Gastroesophageal sphincter (tissue), 4 donors: Measurements from ENCODE around the gene C3orf18. TPM values are rescaled to one million over a fixed set of nuclear protein-coding genes. Genes with fewer than 3 reads are reported as not detected.

ENCODE experiments used
- ATAC-seq: fragments of 150-250 bp; one replicate; pipeline ENCODE4 v1.9.1; 2016; ENCODE audit warnings: mild to moderate bottlenecking, moderate library complexity
- H3K27ac ChIP-seq, 4 donors: fragments of 200-600 bp; sonication (generic) in 3 of 4; 1 replicate in 3 of 4; 2 replicates in 1 of 4; pipeline ENCODE4 v1.5.1; 2016 to 2019
- H3K27me3 ChIP-seq: fragments of 200-600 bp; sonication (generic); one replicate; pipeline ENCODE4 v1.5.1; 2019
- H3K36me3 ChIP-seq, 2 donors: fragments of 200-600 bp; sonication (generic); one replicate each; pipeline ENCODE4 v1.5.1; 2019; ENCODE audit warnings: control low read depth in 1 of 2
- H3K4me1 ChIP-seq, 3 donors: fragments of 200-600 bp; sonication (generic); 1 replicate in 2 of 3; 2 replicates in 1 of 3; pipeline ENCODE4 v1.5.1; 2016 to 2019; ENCODE audit warnings: control low read depth in 2 of 3
- H3K4me3 ChIP-seq, 2 donors: fragments of 200-600 bp; sonication (generic); one replicate each; pipeline ENCODE4 v1.5.1; 2019; ENCODE audit warnings: mild to moderate bottlenecking in 1 of 2, moderate library complexity in 1 of 2
- H3K9me3 ChIP-seq, 3 donors: fragments of 200-600 bp; sonication (generic); one replicate each; pipeline ENCODE4 v1.5.1; 2017 to 2019; ENCODE audit warnings: control low read depth in 2 of 3
- CTCF ChIP-seq, 4 experiments: fragments of 200-600 bp in 2 of 4; fragments of 450-650 bp in 2 of 4; sonication (generic) in 1 of 4; IDR thresholded peaks; one replicate each; pipeline ENCODE4 v1.5.1; 2017 to 2019; ENCODE audit warnings: antibody characterized with exemption in 4 of 4, mild to moderate bottlenecking in 2 of 4, moderate library complexity in 2 of 4
- EP300 ChIP-seq: sonication (generic); formaldehyde crosslinking; IDR thresholded peaks from one replicate; pipeline ENCODE4 v1.6.1; 2017; ENCODE audit warnings: antibody characterized with exemption, mild to moderate bottlenecking
- POLR2A ChIP-seq, 2 donors: fragments of 450-650 bp; IDR thresholded peaks; one replicate each; pipeline ENCODE4 v1.6.1; 2017; ENCODE audit warnings: antibody characterized with exemption in 2 of 2, mild to moderate bottlenecking in 2 of 2, moderate library complexity in 1 of 2
- POLR2AphosphoS5 ChIP-seq: sonication (generic); formaldehyde crosslinking; IDR thresholded peaks from one replicate; pipeline ENCODE4 v1.6.1; 2017; ENCODE audit warnings: antibody characterized with exemption
- WGBS, 2 donors: methylation state at CpG; one replicate each; pipeline ENCODE4 v1.1.5; 2018; ENCODE audit warnings: low coverage in 1 of 2; 5-methylcytosine and 5-hydroxymethylcytosine counted together
- total RNA-seq, 4 donors: library from RNA; depleted of rRNA; stranded (reverse); fragments of >200 nt; gene quantifications; one replicate each; pipeline ENCODE4 v1.1.0, GENCODE V29; 2016

The C3orf18 gene
- total RNA-seq, 4 donors from 2014 or later, result 9.7 to 42.8 (median 25.3) TPM

DNA sequence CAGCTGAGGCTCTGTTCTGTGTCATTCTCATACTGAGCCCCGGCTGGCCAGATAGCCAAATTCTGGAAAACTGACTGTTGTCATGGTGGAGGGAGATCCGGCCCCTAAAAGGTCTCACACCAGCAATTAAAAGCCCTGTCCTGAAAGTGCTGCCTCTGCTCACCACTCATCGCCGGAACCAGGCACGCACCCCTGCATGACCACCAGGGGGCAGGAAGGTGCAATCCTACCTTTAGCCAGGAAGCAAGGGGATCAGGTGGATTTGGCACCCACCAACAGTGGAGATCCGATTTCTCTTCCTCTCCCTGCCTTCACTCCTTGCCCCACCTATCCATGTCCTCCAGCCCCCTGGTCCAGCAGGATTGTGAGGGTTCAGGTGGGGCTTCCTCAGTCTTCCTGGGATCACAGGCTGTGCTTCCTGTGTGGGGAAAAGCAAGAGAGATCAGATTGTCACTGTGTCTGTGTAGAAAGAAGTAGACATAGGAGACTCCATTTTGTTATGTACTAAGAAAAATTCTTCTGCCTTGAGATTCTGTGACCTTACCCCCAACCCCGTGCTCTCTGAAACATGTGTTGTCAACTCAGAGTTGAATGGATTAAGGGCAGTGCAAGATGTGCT, 48.0 kb downstream of the C3orf18 start:
- TF ChIP-seq CTCF (IDR thresholded peaks at IDR 0.05) (peak in 3 of 4 experiments; percentile 66 to 87 (median 80)), POLR2AphosphoS5 (no peak), EP300 (no peak), POLR2A (IDR thresholded peaks at IDR 0.05) (no peak)
- ATAC-seq, result peak; percentile 59
- WGBS, 2 donors, result 70% methylated on average over 1 of the region's 7 CpGs; no CpG with 5 or more reads in 1 of the 2 donors
- Histone ChIP-seq H3K27ac (no peak overlapping the region), H3K9me3 (no peaks in the 10 kb centered on the region), H3K4me3 (no peak overlapping the region), H3K4me1 (peaks cover 0 to 30% (median 14%) of the 10 kb centered on the region in 3 donors), H3K27me3 (peaks cover 15% of the 10 kb centered on the region), H3K36me3 (no peaks in the 10 kb centered on the region)

GRCh38 chr3:50518436-50518835, 49.1 kb downstream of the C3orf18 start:
- peaks cover 15% of the 10 kb centered on the region for H3K27me3 ChIP-seq
- peaks cover 0 to 30% (median 14%) of the 10 kb centered on the region in 3 donors for H3K4me1 ChIP-seq
- WGBS, 2 donors, result 100% methylated on average over 2 of the region's 7 CpGs; no CpG with 5 or more reads in 1 of the 2 donors
- H3K27ac ChIP-seq, result no peak overlapping the region
- TF ChIP-seq POLR2AphosphoS5 (no peak), EP300 (no peak), POLR2A (IDR thresholded peaks at IDR 0.05) (no peak), CTCF (IDR thresholded peaks at IDR 0.05) (no peak)
- no peaks in the 10 kb centered on the region for H3K36me3 ChIP-seq
- no peak overlapping the region for H3K4me3 ChIP-seq
- ATAC-seq, result no peak
- H3K9me3 ChIP-seq, result no peaks in the 10 kb centered on the region

GRCh38 chr3:50517721-50518206, 49.8 kb downstream of the C3orf18 start:
- no peak for ATAC-seq
- WGBS, 2 donors, result 70 to 80% methylated on average over 4 of the region's 4 CpGs

GRCh38 chr3:50516440-50516871, 51.1 kb downstream of the C3orf18 start:
- Histone ChIP-seq H3K9me3 (no peaks in the 10 kb centered on the region), H3K4me1 (peaks cover 0 to 30% (median 14%) of the 10 kb centered on the region in 3 donors), H3K36me3 (no peaks in the 10 kb centered on the region), H3K27ac (peak overlapping the region in 3 of 4 donors; percentile 56 to 74 (median 68)), H3K4me3 (no peak overlapping the region), H3K27me3 (peaks cover 15% of the 10 kb centered on the region)
- WGBS, 2 donors, result 75 to 83% methylated on average over 1 to 4 of the region's 4 CpGs
- TF ChIP-seq POLR2A (IDR thresholded peaks at IDR 0.05), result no peak
- TF ChIP-seq EP300, result no peak
- TF ChIP-seq POLR2AphosphoS5, result no peak
- no peak for TF ChIP-seq CTCF (IDR thresholded peaks at IDR 0.05)
- no peak for ATAC-seq

More at GRCh38 chr3:50517721-50518206, 49.8 kb downstream of the C3orf18 start:
- Histone ChIP-seq H3K4me1 (peaks cover 0 to 30% (median 14%) of the 10 kb centered on the region in 3 donors), H3K9me3 (no peaks in the 10 kb centered on the region), H3K27me3 (peaks cover 15% of the 10 kb centered on the region), H3K4me3 (no peak overlapping the region), H3K36me3 (no peaks in the 10 kb centered on the region), H3K27ac (no peak overlapping the region)
- no peak for TF ChIP-seq CTCF (IDR thresholded peaks at IDR 0.05)
- TF ChIP-seq POLR2AphosphoS5, result no peak
- TF ChIP-seq POLR2A (IDR thresholded peaks at IDR 0.05), result no peak
- no peak for TF ChIP-seq EP300
